GM13977 (cell line): ENCODE data around the gene OMA1.
"Not testable (repeated sequence)": the region's sequence is repeated elsewhere in the genome, so short reads cannot be mapped to it uniquely, and the experiment has no call there.

Source experiments
- DNase-seq: peaks from one replicate; pipeline ENCODE4 v3.0.0; 2012; ENCODE audit warnings: low spot score
- in situ Hi-C: fragments of 300-500 bp; cut with MboI; formaldehyde crosslinking; loops from one replicate; pipeline ENCODE4 v1.12.0; 2022; ENCODE audit warnings: low sequenced_read_pairs, low pct_unique_long_range_greater_than_20kb, mixed read lengths, inconsistent platforms; ENCODE audit not compliant: unreplicated experiment
- TF ChIP-seq, protein P1 (sequence below): IDR thresholded peaks from 2 replicates; pipeline ENCODE4 v1.5.1; 2012; ENCODE audit warnings: mild to moderate bottlenecking, control low read depth; ENCODE audit not compliant: insufficient read depth; ENCODE audit errors: extremely low read depth, missing control alignments

Gene OMA1

DNA sequence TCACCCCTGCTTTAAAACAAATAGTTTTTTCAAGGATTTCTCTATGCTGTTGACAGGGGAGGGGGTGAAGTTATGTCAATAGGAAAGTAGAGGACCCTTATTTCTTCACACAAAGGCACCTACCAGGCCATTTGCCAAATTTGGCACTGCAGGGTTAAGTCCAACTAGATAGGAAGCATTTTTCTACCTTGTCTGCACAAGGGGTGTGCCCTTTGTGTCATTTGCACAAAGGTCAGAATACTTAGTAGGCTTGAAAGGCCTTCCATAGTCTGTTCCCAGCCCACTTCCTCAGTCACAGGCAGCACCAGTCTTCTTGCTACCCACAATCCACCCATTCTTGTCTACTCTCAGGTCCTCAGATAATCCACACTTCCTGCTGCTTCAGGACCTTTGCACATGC is 23.6 kb upstream of the OMA1 start:
- in situ Hi-C loops: no loop called here
- DNase-seq: no peak
- TF ChIP-seq, protein P1, sequence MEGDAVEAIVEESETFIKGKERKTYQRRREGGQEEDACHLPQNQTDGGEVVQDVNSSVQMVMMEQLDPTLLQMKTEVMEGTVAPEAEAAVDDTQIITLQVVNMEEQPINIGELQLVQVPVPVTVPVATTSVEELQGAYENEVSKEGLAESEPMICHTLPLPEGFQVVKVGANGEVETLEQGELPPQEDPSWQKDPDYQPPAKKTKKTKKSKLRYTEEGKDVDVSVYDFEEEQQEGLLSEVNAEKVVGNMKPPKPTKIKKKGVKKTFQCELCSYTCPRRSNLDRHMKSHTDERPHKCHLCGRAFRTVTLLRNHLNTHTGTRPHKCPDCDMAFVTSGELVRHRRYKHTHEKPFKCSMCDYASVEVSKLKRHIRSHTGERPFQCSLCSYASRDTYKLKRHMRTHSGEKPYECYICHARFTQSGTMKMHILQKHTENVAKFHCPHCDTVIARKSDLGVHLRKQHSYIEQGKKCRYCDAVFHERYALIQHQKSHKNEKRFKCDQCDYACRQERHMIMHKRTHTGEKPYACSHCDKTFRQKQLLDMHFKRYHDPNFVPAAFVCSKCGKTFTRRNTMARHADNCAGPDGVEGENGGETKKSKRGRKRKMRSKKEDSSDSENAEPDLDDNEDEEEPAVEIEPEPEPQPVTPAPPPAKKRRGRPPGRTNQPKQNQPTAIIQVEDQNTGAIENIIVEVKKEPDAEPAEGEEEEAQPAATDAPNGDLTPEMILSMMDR: no peak

DNA sequence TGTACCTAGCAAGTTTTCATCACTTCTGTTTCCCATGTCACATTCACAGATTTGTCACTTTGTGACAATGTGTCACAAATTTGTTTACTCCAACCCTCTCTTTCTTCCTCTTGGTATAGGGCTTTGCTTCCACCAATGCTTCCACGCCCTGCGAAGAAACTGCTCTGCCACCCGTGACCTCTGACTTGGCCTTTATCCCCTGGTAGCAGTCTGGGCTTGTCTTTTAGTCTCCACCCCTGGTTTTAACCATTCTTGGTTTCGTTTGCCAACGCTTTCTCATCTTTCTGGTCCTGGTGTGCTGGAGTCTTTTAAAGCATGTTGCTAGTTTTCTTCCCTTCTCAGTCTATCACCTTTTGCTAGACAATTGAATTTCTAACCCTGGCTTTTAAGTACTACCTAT is 22.4 kb upstream of the OMA1 start:
- DNase-seq: no peak
- TF ChIP-seq, protein P1: no peak
- in situ Hi-C loops: no loop called here

DNA sequence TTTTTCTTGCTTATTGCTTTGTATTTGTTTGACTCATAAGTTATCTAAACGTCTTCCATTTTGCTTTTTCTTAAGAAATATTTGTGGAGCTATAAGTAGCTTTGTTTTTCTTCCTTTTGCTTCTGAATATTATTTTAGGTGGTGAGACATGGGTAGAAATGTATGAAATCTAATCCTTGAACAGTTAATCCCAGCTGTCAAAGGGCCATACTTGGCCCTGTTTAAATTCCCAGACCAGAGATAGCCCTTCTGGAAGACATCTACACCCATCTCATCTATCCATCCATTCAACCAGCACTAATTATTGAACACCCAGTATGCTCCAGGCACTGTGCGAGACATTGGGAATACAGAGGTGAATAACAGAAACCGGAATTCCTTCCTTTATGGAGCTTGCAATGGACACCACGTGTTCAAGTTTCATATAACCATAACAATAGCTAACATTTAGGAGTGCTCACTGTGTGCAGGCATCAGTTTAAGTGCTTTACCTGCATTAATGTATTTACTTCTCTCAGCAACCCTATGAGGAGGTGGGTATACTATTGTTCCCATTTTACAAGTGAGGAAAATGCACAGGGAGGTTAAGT is 21.8 kb upstream of the OMA1 start:
- DNase-seq: no peak

DNA sequence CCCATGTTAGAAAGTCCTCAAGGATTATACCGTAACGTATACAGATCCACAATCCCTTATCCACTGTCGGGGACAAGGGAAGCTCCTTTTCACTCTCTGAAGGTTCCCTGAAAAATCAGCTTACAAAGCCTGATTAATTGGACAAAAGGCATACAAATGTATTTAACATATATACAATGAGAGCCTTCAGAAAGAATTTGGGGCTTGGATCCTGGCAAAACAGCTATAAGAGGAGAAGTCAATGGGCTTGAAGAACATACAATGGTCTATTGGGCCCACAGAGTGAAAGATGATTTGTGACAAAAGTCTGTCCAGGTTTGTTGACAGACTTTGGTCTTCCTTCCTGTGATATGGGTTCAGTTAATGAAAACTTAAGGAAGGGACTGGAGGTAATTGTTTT is 19.8 kb upstream of the OMA1 start:
- TF ChIP-seq, protein P1: no peak
- DNase-seq: no peak
- in situ Hi-C loops: no loop called here

More for the DNA sequence above, 21.8 kb upstream of the OMA1 start:
- TF ChIP-seq, protein P1: no peak
- in situ Hi-C loops: no loop called here

DNA sequence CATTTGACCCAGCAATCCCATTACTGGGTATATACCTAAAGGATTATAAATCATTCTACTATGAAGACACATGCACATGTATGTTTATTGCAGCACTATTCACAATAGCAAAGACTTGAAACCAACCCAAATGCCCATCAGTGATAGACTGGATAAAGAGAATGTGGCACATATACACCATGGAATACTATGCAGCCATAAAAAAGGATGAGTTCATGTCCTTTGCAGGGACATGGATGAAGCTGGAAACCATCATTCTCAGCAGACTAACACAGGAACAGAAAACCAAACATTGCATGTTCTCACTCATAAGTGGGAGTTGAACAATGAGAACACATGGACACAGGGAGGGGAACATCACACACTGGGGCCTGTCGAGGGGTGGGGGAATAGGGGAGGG is 17.2 kb upstream of the OMA1 start:
- in situ Hi-C loops: not testable (repeated sequence)

DNA sequence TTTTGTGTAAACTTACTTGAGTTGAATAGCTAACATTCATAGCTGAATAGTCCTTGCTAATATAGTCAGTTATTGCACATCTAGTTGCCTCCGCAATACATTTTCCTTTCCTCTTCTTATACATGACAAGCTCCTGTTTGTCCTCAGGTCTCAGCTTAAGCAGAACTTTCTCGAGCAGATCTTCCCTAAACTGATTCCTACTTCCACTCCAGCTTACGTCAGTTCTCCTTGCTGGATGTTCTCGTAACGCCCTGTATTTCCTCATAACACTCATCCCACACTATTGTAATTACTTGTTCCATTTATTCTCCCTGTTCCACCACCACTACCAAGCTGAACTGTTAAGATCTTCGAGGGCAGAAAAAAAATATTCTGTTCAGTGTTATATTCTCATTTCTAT is 15.1 kb upstream of the OMA1 start:
- in situ Hi-C loops: no loop called here
- TF ChIP-seq, protein P1: no peak
- no peak for DNase-seq

More for the DNA sequence above, 17.2 kb upstream of the OMA1 start:
- not testable (repeated sequence) for DNase-seq

DNA sequence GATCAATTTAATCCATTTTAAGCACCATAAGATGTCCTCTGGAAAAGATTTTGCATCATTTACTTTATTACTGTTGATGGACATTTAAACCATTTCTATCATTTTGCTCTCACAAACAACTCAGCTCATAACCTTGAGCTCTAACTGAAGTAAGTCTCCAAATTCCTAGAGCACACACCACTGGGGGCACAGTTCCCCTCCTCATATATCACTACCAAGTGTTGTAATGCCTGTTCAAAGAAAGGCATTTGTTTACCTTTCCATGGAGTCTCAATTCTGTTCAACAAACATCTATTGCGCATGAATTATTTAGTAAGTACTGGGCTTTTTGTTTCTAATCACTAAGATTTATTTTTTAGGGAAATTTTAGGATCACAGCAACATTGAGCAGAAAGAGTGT is 8.9 kb upstream of the OMA1 start:
- TF ChIP-seq, protein P1: no peak
- in situ Hi-C loops: no loop called here
- DNase-seq: no peak
